ENCODE measurements around the gene MAPK8. TPM values are rescaled to one million over a fixed set of nuclear protein-coding genes. Genes with fewer than 3 reads are reported as not detected.

MAPK8 gene
- total RNA-seq, 1 donor from 2014 or later, result 57.1 TPM

DNA sequence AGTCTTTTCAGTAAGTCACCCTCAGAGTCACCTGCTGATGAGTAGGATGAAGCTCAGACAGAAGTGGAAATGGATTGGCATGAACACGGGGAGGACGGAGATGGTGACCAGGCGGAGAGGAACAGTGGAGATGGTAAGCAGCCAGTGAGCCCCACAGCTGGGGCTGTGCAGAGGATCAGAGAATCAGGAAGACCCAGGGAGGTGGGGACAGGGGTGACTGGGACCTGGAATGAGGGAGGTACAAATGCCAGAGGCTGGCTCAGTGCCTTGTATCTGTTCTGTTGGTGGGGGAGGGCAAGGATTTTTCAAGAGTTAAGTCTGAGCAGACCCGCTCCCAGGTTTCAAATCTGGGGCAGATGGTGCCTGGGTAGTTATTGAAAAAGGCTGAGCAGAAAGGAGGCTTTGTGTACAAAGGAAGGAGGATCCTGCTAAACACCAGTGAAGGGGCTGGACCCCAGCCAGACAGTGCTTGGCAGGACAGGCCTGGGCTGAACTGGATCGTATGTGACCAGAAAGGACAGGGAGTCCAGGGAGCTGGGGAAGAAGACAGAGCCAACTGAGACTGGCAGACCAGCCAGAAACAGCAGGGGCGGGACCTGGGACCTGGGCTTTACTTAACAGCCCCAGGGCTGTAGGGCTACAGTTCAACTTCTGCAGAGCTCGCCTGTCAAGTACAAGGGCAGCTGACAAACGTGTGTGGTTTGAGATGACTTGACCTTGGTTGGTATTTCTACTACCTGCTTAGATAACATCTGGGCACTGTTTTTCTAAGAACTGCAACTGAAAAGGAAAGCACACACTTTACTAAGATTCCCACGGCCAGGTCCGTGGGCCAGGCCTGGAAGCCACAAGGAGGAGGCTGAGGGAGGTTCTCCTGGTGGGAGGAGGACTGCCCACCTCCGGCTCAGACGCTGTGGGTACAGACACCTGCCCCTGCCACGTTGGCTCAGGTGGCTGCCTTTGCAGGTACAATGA, 18.8 kb upstream of the MAPK8 start:
- Mint-ChIP-seq H3K4me1 (ENCODE audit: unreplicated experiment) (peaks cover 2% of the 10 kb centered on the region), H3K27me3 (ENCODE audit: unreplicated experiment) (peaks cover 14% of the 10 kb centered on the region), H3K36me3 (ENCODE audit: unreplicated experiment) (no peaks in the 10 kb centered on the region), H3K9me3 (ENCODE audit: unreplicated experiment) (peaks cover 5% of the 10 kb centered on the region), H3K4me3 (ENCODE audit: unreplicated experiment) (no peak overlapping the region), H3K27ac (ENCODE audit: unreplicated experiment) (no peak overlapping the region)
- no peak for DNase-seq (ENCODE audit: extremely low spot score, unreplicated experiment)
- TF ChIP-seq, protein P1, sequence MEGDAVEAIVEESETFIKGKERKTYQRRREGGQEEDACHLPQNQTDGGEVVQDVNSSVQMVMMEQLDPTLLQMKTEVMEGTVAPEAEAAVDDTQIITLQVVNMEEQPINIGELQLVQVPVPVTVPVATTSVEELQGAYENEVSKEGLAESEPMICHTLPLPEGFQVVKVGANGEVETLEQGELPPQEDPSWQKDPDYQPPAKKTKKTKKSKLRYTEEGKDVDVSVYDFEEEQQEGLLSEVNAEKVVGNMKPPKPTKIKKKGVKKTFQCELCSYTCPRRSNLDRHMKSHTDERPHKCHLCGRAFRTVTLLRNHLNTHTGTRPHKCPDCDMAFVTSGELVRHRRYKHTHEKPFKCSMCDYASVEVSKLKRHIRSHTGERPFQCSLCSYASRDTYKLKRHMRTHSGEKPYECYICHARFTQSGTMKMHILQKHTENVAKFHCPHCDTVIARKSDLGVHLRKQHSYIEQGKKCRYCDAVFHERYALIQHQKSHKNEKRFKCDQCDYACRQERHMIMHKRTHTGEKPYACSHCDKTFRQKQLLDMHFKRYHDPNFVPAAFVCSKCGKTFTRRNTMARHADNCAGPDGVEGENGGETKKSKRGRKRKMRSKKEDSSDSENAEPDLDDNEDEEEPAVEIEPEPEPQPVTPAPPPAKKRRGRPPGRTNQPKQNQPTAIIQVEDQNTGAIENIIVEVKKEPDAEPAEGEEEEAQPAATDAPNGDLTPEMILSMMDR (IDR thresholded peaks at IDR 0.05), result no peak

DNA sequence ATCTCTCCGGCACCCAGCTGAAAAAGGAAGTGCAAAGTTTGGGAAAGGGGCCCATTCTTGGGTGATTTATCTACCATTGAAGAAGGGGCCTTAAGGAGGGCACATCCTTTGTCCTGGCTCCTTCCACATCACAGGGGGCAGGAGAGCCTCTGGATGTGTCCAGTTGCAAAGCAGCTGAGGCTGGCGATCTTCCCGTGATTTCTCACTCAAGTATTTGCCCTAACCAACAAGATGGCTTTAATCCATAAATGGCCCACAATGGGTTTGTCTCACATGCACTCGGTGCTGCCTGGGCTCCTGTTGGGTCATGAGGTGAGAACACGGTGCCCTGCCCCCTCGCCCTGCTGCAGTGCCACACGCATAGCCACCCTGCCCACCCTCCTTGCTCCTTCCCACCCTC, 17.8 kb upstream of the MAPK8 start:
- H3K4me1 Mint-ChIP-seq (ENCODE audit: unreplicated experiment), result peaks cover 2% of the 10 kb centered on the region
- DNase-seq (ENCODE audit: extremely low spot score, unreplicated experiment), result no peak
- no peak overlapping the region for H3K27ac Mint-ChIP-seq (ENCODE audit: unreplicated experiment)
- peaks cover 19% of the 10 kb centered on the region for H3K27me3 Mint-ChIP-seq (ENCODE audit: unreplicated experiment)
- no peaks in the 10 kb centered on the region for H3K36me3 Mint-ChIP-seq (ENCODE audit: unreplicated experiment)
- peaks cover 5% of the 10 kb centered on the region for H3K9me3 Mint-ChIP-seq (ENCODE audit: unreplicated experiment)
- H3K4me3 Mint-ChIP-seq (ENCODE audit: unreplicated experiment), result no peak overlapping the region
- TF ChIP-seq, protein P1 (IDR thresholded peaks at IDR 0.05), result no peak

DNA sequence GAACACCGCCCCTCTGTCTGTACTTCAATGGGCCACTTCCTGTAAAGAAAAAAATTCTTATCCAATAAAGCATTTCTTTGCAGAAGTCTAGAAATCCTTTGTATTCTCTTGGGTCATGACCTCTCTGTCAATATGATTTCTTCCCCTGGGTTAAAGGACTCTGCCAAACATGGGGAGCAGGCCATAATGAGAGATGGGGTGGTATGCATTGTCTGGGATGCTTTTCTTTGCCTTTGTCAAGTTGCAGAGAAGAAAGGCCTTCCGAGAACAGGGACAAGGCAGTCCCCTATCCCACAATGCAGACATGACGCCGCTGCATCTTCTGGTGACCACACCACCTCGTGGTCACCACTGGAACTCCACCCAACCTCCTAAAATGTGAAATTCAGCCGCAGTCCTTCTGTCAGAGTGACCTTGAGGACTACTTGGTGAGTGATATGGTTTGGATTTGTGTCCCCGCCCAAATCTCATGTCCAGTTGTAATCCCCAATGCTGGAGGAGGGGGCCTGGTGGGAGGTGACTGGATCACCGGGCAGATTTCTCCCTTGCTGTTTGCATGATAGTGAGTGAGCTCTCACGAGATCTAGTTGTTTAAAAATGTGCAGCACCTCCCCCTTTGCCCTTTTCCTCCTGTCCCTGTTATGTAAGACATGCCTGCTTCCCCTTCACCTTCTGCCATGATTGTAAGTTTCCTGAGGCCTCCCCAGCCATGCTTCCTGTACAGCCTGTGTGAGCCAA, 16.8 kb upstream of the MAPK8 start:
- no peak for DNase-seq (ENCODE audit: extremely low spot score, unreplicated experiment)
- TF ChIP-seq, protein P1 (IDR thresholded peaks at IDR 0.05), result peak; percentile 74
- peaks cover 19% of the 10 kb centered on the region for H3K27me3 Mint-ChIP-seq (ENCODE audit: unreplicated experiment)
- H3K27ac Mint-ChIP-seq (ENCODE audit: unreplicated experiment), result no peak overlapping the region
- H3K4me1 Mint-ChIP-seq (ENCODE audit: unreplicated experiment), result peaks cover 2% of the 10 kb centered on the region
- no peaks in the 10 kb centered on the region for H3K9me3 Mint-ChIP-seq (ENCODE audit: unreplicated experiment)
- no peak overlapping the region for H3K4me3 Mint-ChIP-seq (ENCODE audit: unreplicated experiment)
- H3K36me3 Mint-ChIP-seq (ENCODE audit: unreplicated experiment), result no peaks in the 10 kb centered on the region

DNA sequence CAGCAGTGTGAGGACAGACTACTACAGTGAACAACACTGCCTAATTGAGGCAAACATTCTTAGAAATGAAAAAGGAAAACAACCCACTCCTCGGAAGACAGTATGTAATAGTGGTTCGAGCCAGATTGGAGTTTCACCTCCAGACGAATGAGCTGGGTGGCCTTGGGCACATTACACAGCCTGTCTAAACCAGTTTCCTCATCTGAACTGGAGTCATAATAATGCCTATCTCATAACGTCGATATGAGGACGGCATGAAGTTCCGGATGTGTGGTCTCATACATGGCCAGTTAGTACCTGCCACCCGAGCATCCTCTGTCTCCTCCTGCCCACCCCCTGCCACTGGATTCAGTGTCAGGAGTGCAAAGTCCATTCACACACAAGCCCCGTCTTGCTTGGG, 16.2 kb upstream of the MAPK8 start:
- no peak for DNase-seq (ENCODE audit: extremely low spot score, unreplicated experiment)
- Mint-ChIP-seq H3K27ac (ENCODE audit: unreplicated experiment) (no peak overlapping the region), H3K9me3 (ENCODE audit: unreplicated experiment) (no peaks in the 10 kb centered on the region), H3K36me3 (ENCODE audit: unreplicated experiment) (no peaks in the 10 kb centered on the region), H3K27me3 (ENCODE audit: unreplicated experiment) (peaks cover 13% of the 10 kb centered on the region), H3K4me1 (ENCODE audit: unreplicated experiment) (peaks cover 2% of the 10 kb centered on the region), H3K4me3 (ENCODE audit: unreplicated experiment) (no peak overlapping the region)
- TF ChIP-seq, protein P1 (IDR thresholded peaks at IDR 0.05), result no peak

DNA sequence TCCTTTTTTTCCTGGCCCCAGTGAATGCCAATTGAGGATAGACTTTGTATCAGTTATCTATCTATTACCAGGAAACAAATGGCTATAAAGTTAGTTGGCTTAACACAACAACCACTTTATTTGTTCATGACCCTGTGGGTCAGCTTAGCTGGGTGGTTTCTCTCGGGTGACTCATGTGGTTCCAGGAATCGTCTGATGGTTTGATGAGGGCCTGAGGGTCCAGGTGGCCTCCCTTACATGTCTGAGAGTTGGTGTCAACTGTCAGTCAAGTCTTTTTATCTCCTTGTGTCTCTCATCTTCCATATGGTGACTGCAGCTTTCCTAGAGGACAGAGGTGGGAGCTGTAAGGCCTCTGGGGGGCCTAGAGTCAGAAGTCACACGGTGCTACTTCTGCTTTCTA, 15.3 kb upstream of the MAPK8 start:
- no peak for DNase-seq (ENCODE audit: extremely low spot score, unreplicated experiment)
- Mint-ChIP-seq H3K4me1 (ENCODE audit: unreplicated experiment) (peaks cover 2% of the 10 kb centered on the region), H3K27me3 (ENCODE audit: unreplicated experiment) (peaks cover 12% of the 10 kb centered on the region), H3K36me3 (ENCODE audit: unreplicated experiment) (no peaks in the 10 kb centered on the region), H3K4me3 (ENCODE audit: unreplicated experiment) (no peak overlapping the region), H3K9me3 (ENCODE audit: unreplicated experiment) (no peaks in the 10 kb centered on the region), H3K27ac (ENCODE audit: unreplicated experiment) (no peak overlapping the region)
- TF ChIP-seq, protein P1 (IDR thresholded peaks at IDR 0.05), result no peak
